H9 (cell line): ENCODE measurements around the gene HMGA1. TPM values are rescaled to one million over a fixed set of nuclear protein-coding genes. Genes with fewer than 3 reads are reported as not detected.

Source experiments
- DNase-seq: peaks from one replicate; pipeline ENCODE4 v3.0.0-alpha.2; 2017
- H2AFZ ChIP-seq: one replicate; pipeline ENCODE4 v1.6.1; 2013; ENCODE audit warnings: mild to moderate bottlenecking, low read length, control low read depth, moderate library complexity
- H2AK5ac ChIP-seq: 2 replicates; pipeline ENCODE4 v1.6.1; 2013; ENCODE audit warnings: low read length, control low read depth, mixed read lengths; ENCODE audit not compliant: insufficient read length
- H2BK120ac ChIP-seq: one replicate; pipeline ENCODE4 v1.6.1; 2013; ENCODE audit warnings: low read depth, mild to moderate bottlenecking, low read length, control low read depth, inconsistent platforms; ENCODE audit not compliant: poor library complexity, severe bottlenecking
- H2BK12ac ChIP-seq: 2 replicates; pipeline ENCODE4 v1.6.1; 2013; ENCODE audit warnings: low read length, control low read depth, mixed read lengths, low read depth; ENCODE audit not compliant: insufficient read length
- H2BK15ac ChIP-seq: 2 replicates; pipeline ENCODE4 v1.6.1; 2013; ENCODE audit warnings: low read depth, low read length, control low read depth
- H2BK20ac ChIP-seq: one replicate; pipeline ENCODE4 v1.6.1; 2013; ENCODE audit warnings: low read depth, mild to moderate bottlenecking, low read length, control low read depth, inconsistent platforms; ENCODE audit not compliant: poor library complexity, severe bottlenecking
- H2BK5ac ChIP-seq: 2 replicates; pipeline ENCODE4 v1.6.1; 2013; ENCODE audit warnings: low read length, control low read depth, mixed read lengths; ENCODE audit not compliant: insufficient read length
- H3K14ac ChIP-seq: 2 replicates; pipeline ENCODE4 v1.6.1; 2013; ENCODE audit warnings: low read length, control low read depth; ENCODE audit not compliant: insufficient read depth
- H3K18ac ChIP-seq: 2 replicates; pipeline ENCODE4 v1.6.1; 2013; ENCODE audit warnings: low read depth, mild to moderate bottlenecking, mixed read lengths, low read length, control low read depth; ENCODE audit not compliant: insufficient read length
- H3K23ac ChIP-seq: 2 replicates; pipeline ENCODE4 v1.6.1; 2013; ENCODE audit warnings: low read length, control low read depth, mixed read lengths, low read depth; ENCODE audit not compliant: insufficient read length
- H3K23me2 ChIP-seq: 2 replicates; pipeline ENCODE4 v1.6.1; 2013; ENCODE audit warnings: low read depth, mild to moderate bottlenecking, mixed read lengths, low read length, control low read depth; ENCODE audit not compliant: insufficient read length, poor library complexity, severe bottlenecking
- H3K27ac ChIP-seq: 2 replicates; pipeline ENCODE4 v1.5.1; 2013; ENCODE audit warnings: low read length, control low read depth, mixed read lengths, low read depth; ENCODE audit not compliant: insufficient read length
- H3K27me3 ChIP-seq: 2 replicates; pipeline ENCODE4 v1.6.1; 2013; ENCODE audit warnings: low read length, control low read depth, inconsistent platforms; ENCODE audit not compliant: insufficient read depth
- H3K4ac ChIP-seq: 2 replicates; pipeline ENCODE4 v1.6.1; 2013; ENCODE audit warnings: low read depth, mild to moderate bottlenecking, control low read depth, inconsistent platforms, low read length, moderate library complexity
- H3K4me1 ChIP-seq: 2 replicates; pipeline ENCODE4 v1.6.1; 2013; ENCODE audit warnings: low read length, control low read depth, inconsistent platforms; ENCODE audit not compliant: insufficient read depth
- H3K4me2 ChIP-seq: 2 replicates; pipeline ENCODE4 v1.6.1; 2013; ENCODE audit warnings: low read length, control low read depth, mixed read lengths; ENCODE audit not compliant: insufficient read length, insufficient read depth
- H3K56ac ChIP-seq: 2 replicates; pipeline ENCODE4 v1.6.1; 2013; ENCODE audit warnings: low read depth, mild to moderate bottlenecking, mixed read lengths, low read length, control low read depth; ENCODE audit not compliant: insufficient read length
- H3K79me1 ChIP-seq: 2 replicates; pipeline ENCODE4 v1.6.1; 2013; ENCODE audit warnings: low read depth, mild to moderate bottlenecking, moderate library complexity, low read length, control low read depth, inconsistent platforms; ENCODE audit not compliant: insufficient read depth, poor library complexity, severe bottlenecking
- H3K79me2 ChIP-seq: 2 replicates; pipeline ENCODE4 v1.6.1; 2013; ENCODE audit warnings: low read length, control low read depth, inconsistent platforms; ENCODE audit not compliant: insufficient read depth
- H3K9ac ChIP-seq: 2 replicates; pipeline ENCODE4 v1.6.1; 2013; ENCODE audit warnings: low read length, control low read depth, mixed read lengths; ENCODE audit not compliant: insufficient read length; ENCODE audit errors: extremely low read depth
- H3K9me3 ChIP-seq: one replicate; pipeline ENCODE4 v1.6.1; 2013; ENCODE audit warnings: low read depth, low read length, inconsistent platforms; ENCODE audit not compliant: control insufficient read depth
- H3T11ph ChIP-seq: one replicate; pipeline ENCODE4 v1.6.1; 2013; ENCODE audit warnings: mild to moderate bottlenecking, low read length, control low read depth, inconsistent platforms
- H4K20me1 ChIP-seq: one replicate; pipeline ENCODE4 v1.6.1; 2013; ENCODE audit not compliant: control insufficient read depth, insufficient read length, insufficient read depth
- H4K5ac ChIP-seq: 2 replicates; pipeline ENCODE4 v1.6.1; 2013; ENCODE audit warnings: low read depth, mild to moderate bottlenecking, mixed read lengths, low read length, control low read depth; ENCODE audit not compliant: insufficient read length
- H4K8ac ChIP-seq: replicated peaks from 2 replicates; pipeline ENCODE4 v1.6.1; 2013; ENCODE audit warnings: low read length, control low read depth, mixed read lengths, low read depth; ENCODE audit not compliant: insufficient read length
- H4K91ac ChIP-seq: 2 replicates; pipeline ENCODE4 v1.6.1; 2013; ENCODE audit warnings: low read depth, mild to moderate bottlenecking, moderate library complexity, mixed read lengths, low read length, control low read depth; ENCODE audit not compliant: insufficient read length
- H3K27ac Mint-ChIP-seq, 3 experiments: 2 replicates in 2 of 3; 3 replicates in 1 of 3; pipeline ENCODE4 v1.8.0; 2020 to 2021; ENCODE audit warnings: mixed read lengths in 3 of 3, mild to moderate bottlenecking in 1 of 3, moderate library complexity in 1 of 3
- H3K27me3 Mint-ChIP-seq: 2 replicates; pipeline ENCODE4 v1.8.0; 2021; ENCODE audit warnings: low read depth, mild to moderate bottlenecking, moderate library complexity, mixed read lengths
- H3K36me3 Mint-ChIP-seq, 3 experiments: 2 replicates in 2 of 3; 3 replicates in 1 of 3; pipeline ENCODE4 v1.8.0; 2020 to 2021; ENCODE audit warnings: low read depth in 3 of 3, mixed read lengths in 3 of 3; ENCODE audit not compliant: insufficient read depth in 1 of 3
- H3K4me1 Mint-ChIP-seq, 2 experiments: 2 replicates each; pipeline ENCODE4 v1.8.0; 2020; ENCODE audit warnings: mixed read lengths in 2 of 2
- H3K4me3 Mint-ChIP-seq, 2 experiments: 2 replicates in 1 of 2; 3 replicates in 1 of 2; pipeline ENCODE4 v1.8.0; 2020 to 2021; ENCODE audit warnings: mild to moderate bottlenecking in 2 of 2, mixed read lengths in 2 of 2, moderate library complexity in 1 of 2
- H3K9me3 Mint-ChIP-seq, 2 experiments: 2 replicates in 1 of 2; 3 replicates in 1 of 2; pipeline ENCODE4 v1.8.0; 2020; ENCODE audit warnings: mild to moderate bottlenecking in 2 of 2, mixed read lengths in 2 of 2, moderate library complexity in 1 of 2
- WGBS: extraction: QIAGEN DNeasy Blood & Tissue Kit; methylation state at CpG from one replicate; pipeline ENCODE4 v1.1.7; 2013; ENCODE audit warnings: missing lambda C conversion rate, low lambda C conversion rate, mixed read lengths; ENCODE audit not compliant: insufficient read length; ENCODE audit errors: extremely low coverage; 5-methylcytosine and 5-hydroxymethylcytosine counted together
- total RNA-seq: library from RNA; stranded (reverse); gene quantifications from 2 replicates; pipeline ENCODE4 v1.2.1, GENCODE V29; 2021
- TF ChIP-seq, protein P1 (sequence below): fragments of 200-600 bp; sonication (generic); conservative IDR thresholded peaks from 3 replicates; pipeline ENCODE4 v1.8.0; 2021; ENCODE audit warnings: antibody characterized with exemption, mild to moderate bottlenecking

Gene HMGA1
- total RNA-seq, 1 experiment from 2014 or later = 2,116 TPM

GRCh38 chr6:34205466-34205865 lies 31.2 kb upstream of the HMGA1 start:
- no peak overlapping the region for H3K23ac ChIP-seq
- H3K9me3 Mint-ChIP-seq = peaks cover 0 to 6% of the 10 kb centered on the region in 2 experiments; a peak in 1 of 5 replicates
- H3K79me2 ChIP-seq = no peaks in the 10 kb centered on the region
- H4K8ac ChIP-seq = no peak overlapping the region
- no peak overlapping the region for H3K27ac ChIP-seq
- no peak overlapping the region for H3T11ph ChIP-seq
- H3K4me3 Mint-ChIP-seq = no peak overlapping the region; a peak in 1 of 5 replicates
- H3K4me2 ChIP-seq = no peak overlapping the region
- no peak overlapping the region for H4K5ac ChIP-seq
- peaks cover 0 to 3% (median 2%) of the 10 kb centered on the region in 3 experiments; a peak in 2 of 7 replicates for H3K36me3 Mint-ChIP-seq
- H3K4me1 Mint-ChIP-seq = peaks cover 32 to 37% of the 10 kb centered on the region in 2 experiments
- no peak for DNase-seq
- H3K27me3 ChIP-seq = no peaks in the 10 kb centered on the region
- no peak overlapping the region for H2BK15ac ChIP-seq
- H3K9ac ChIP-seq = no peak overlapping the region
- no peak overlapping the region for H3K4ac ChIP-seq
- no peak overlapping the region for H2BK20ac ChIP-seq
- TF ChIP-seq, protein P1, sequence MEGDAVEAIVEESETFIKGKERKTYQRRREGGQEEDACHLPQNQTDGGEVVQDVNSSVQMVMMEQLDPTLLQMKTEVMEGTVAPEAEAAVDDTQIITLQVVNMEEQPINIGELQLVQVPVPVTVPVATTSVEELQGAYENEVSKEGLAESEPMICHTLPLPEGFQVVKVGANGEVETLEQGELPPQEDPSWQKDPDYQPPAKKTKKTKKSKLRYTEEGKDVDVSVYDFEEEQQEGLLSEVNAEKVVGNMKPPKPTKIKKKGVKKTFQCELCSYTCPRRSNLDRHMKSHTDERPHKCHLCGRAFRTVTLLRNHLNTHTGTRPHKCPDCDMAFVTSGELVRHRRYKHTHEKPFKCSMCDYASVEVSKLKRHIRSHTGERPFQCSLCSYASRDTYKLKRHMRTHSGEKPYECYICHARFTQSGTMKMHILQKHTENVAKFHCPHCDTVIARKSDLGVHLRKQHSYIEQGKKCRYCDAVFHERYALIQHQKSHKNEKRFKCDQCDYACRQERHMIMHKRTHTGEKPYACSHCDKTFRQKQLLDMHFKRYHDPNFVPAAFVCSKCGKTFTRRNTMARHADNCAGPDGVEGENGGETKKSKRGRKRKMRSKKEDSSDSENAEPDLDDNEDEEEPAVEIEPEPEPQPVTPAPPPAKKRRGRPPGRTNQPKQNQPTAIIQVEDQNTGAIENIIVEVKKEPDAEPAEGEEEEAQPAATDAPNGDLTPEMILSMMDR = no peak
- no peak overlapping the region for H4K91ac ChIP-seq
- no peaks in the 10 kb centered on the region for H3K23me2 ChIP-seq
- peaks cover 2% of the 10 kb centered on the region for H3K27me3 Mint-ChIP-seq
- H2BK12ac ChIP-seq = no peak overlapping the region
- H2BK5ac ChIP-seq = no peak overlapping the region
- H2AK5ac ChIP-seq = no peak overlapping the region
- H2AFZ ChIP-seq = no peak overlapping the region
- H3K56ac ChIP-seq = no peak overlapping the region
- no peaks in the 10 kb centered on the region for H3K9me3 ChIP-seq
- peaks cover 7% of the 10 kb centered on the region for H3K4me1 ChIP-seq
- no peaks in the 10 kb centered on the region for H3K79me1 ChIP-seq
- peak overlapping the region in 1 of 3 experiments; percentile 57; a peak in 1 of 7 replicates for H3K27ac Mint-ChIP-seq
- no CpG with 5 or more reads among the region's 3 CpGs for WGBS
- H3K14ac ChIP-seq = no peak overlapping the region
- H2BK120ac ChIP-seq = no peak overlapping the region
- no peaks in the 10 kb centered on the region for H4K20me1 ChIP-seq
- no peak overlapping the region for H3K18ac ChIP-seq
